DND-41 (cell line): ENCODE measurements around the gene RAD51B.

Source experiments
- ATAC-seq: fragments of 200-7000 bp; cut with Tn5 transposase; 3 replicates; pipeline ENCODE4 v1.9.1; 2021; ENCODE audit warnings: low read depth; ENCODE audit not compliant: insufficient read depth
- DNase-seq: peaks from one replicate; pipeline ENCODE4 v3.0.0-alpha.2; 2020
- H2AFZ ChIP-seq: 2 replicates; pipeline ENCODE4 v1.6.0; 2012; ENCODE audit warnings: low read depth, low read length
- H3K27ac ChIP-seq: 2 replicates; pipeline ENCODE4 v1.5.1; 2012; ENCODE audit warnings: low read length, inconsistent platforms
- H3K27me3 ChIP-seq: fragments of 200-600 bp; sonication (generic); 2 replicates; pipeline ENCODE4 v1.6.0; 2012; ENCODE audit warnings: low read length, mild to moderate bottlenecking, inconsistent platforms; ENCODE audit not compliant: insufficient read depth, poor library complexity
- H3K36me3 ChIP-seq: 2 replicates; pipeline ENCODE4 v1.5.1; 2012; ENCODE audit warnings: low read length, inconsistent platforms; ENCODE audit not compliant: insufficient read depth
- H3K4me1 ChIP-seq: 2 replicates; pipeline ENCODE4 v1.5.1; 2012; ENCODE audit warnings: mild to moderate bottlenecking, low read length; ENCODE audit not compliant: insufficient read depth
- H3K4me2 ChIP-seq: 2 replicates; pipeline ENCODE4 v1.6.0; 2012; ENCODE audit warnings: mild to moderate bottlenecking, moderate library complexity, low read length, inconsistent platforms; ENCODE audit not compliant: insufficient read depth
- H3K4me3 ChIP-seq, 2 experiments: fragments of 200-600 bp in 1 of 2; shearing (Covaris generic) in 1 of 2; 2 replicates each; pipeline ENCODE4 v1.5.1; 2012 to 2016; ENCODE audit warnings: inconsistent platforms in 2 of 2, low read length in 2 of 2, mild to moderate bottlenecking in 2 of 2, low read depth in 1 of 2, moderate library complexity in 1 of 2
- H3K79me2 ChIP-seq: 2 replicates; pipeline ENCODE4 v1.6.0; 2012; ENCODE audit warnings: low read length, inconsistent platforms; ENCODE audit not compliant: insufficient read depth
- H3K9ac ChIP-seq: 2 replicates; pipeline ENCODE4 v1.6.0; 2012; ENCODE audit warnings: low read depth, mild to moderate bottlenecking, inconsistent platforms, low read length, moderate library complexity
- H3K9me3 ChIP-seq: 2 replicates; pipeline ENCODE4 v1.5.1; 2012; ENCODE audit warnings: low read length, moderate library complexity, mild to moderate bottlenecking, inconsistent platforms; ENCODE audit not compliant: insufficient read depth, severe bottlenecking
- H4K20me1 ChIP-seq: 2 replicates; pipeline ENCODE4 v1.6.0; 2012; ENCODE audit warnings: low read length; ENCODE audit not compliant: insufficient read depth
- CTCF ChIP-seq: IDR thresholded peaks from 2 replicates; pipeline ENCODE4 v1.5.1; 2012; ENCODE audit warnings: borderline replicate concordance, low read length, moderate library complexity, mild to moderate bottlenecking; ENCODE audit not compliant: poor library complexity, severe bottlenecking; ENCODE audit errors: extremely low read depth
- EZH2 ChIP-seq: IDR thresholded peaks from 3 replicates; pipeline ENCODE4 v1.6.1; 2012; ENCODE audit warnings: borderline replicate concordance, low read depth, mild to moderate bottlenecking, moderate library complexity, low read length, inconsistent platforms; ENCODE audit not compliant: severe bottlenecking

RAD51B gene

GRCh38 chr14:68723808-68724268 lies 904.3 kb downstream of the RAD51B start:
- no peak overlapping the region for H3K4me3 ChIP-seq
- no peak for DNase-seq
- ATAC-seq = no peak
- H2AFZ ChIP-seq = no peak overlapping the region
- no peak for TF ChIP-seq CTCF
- TF ChIP-seq EZH2 = no peak
- no peaks in the 10 kb centered on the region for H3K36me3 ChIP-seq
- H3K27ac ChIP-seq = no peak overlapping the region
- no peaks in the 10 kb centered on the region for H3K79me2 ChIP-seq
- H3K9ac ChIP-seq = no peak overlapping the region
- H3K9me3 ChIP-seq = no peaks in the 10 kb centered on the region
- H3K27me3 ChIP-seq = no peaks in the 10 kb centered on the region
- no peaks in the 10 kb centered on the region for H3K4me1 ChIP-seq
- no peaks in the 10 kb centered on the region for H4K20me1 ChIP-seq
- no peak overlapping the region for H3K4me2 ChIP-seq

GRCh38 chr14:68724914-68725313 lies 905.3 kb downstream of the RAD51B start:
- no peak overlapping the region for H3K27ac ChIP-seq
- H3K4me1 ChIP-seq = no peaks in the 10 kb centered on the region
- no peaks in the 10 kb centered on the region for H3K27me3 ChIP-seq
- H3K36me3 ChIP-seq = no peaks in the 10 kb centered on the region
- DNase-seq (no peak), ATAC-seq (no peak)
- no peaks in the 10 kb centered on the region for H3K9me3 ChIP-seq
- H3K4me3 ChIP-seq = no peak overlapping the region
- TF ChIP-seq EZH2 (no peak), CTCF (no peak)
- H3K9ac ChIP-seq = no peak overlapping the region
- no peaks in the 10 kb centered on the region for H4K20me1 ChIP-seq
- no peak overlapping the region for H3K4me2 ChIP-seq
- H3K79me2 ChIP-seq = no peaks in the 10 kb centered on the region
- no peak overlapping the region for H2AFZ ChIP-seq

GRCh38 chr14:68726093-68726695 lies 906.6 kb downstream of the RAD51B start:
- no peak for ATAC-seq

More at GRCh38 chr14:68726093-68726695, 906.6 kb downstream of the RAD51B start:
- no peak overlapping the region for H3K4me3 ChIP-seq
- H3K4me2 ChIP-seq = no peak overlapping the region
- no peak overlapping the region for H3K9ac ChIP-seq
- H4K20me1 ChIP-seq = no peaks in the 10 kb centered on the region
- no peaks in the 10 kb centered on the region for H3K4me1 ChIP-seq
- no peaks in the 10 kb centered on the region for H3K9me3 ChIP-seq
- no peaks in the 10 kb centered on the region for H3K36me3 ChIP-seq
- TF ChIP-seq CTCF (no peak), EZH2 (no peak)
- no peak for DNase-seq
- H3K79me2 ChIP-seq = no peaks in the 10 kb centered on the region
- H2AFZ ChIP-seq = no peak overlapping the region
- no peaks in the 10 kb centered on the region for H3K27me3 ChIP-seq
- H3K27ac ChIP-seq = no peak overlapping the region
